Vagina (tissue), 2 donors: ENCODE results near the gene ERMAP.

Experiments
- CTCF ChIP-seq, 3 experiments: fragments of 450-650 bp in 2 of 3; fragments of 200-600 bp in 1 of 3; sonication (generic) in 1 of 3; IDR thresholded peaks; one replicate each; pipeline ENCODE4 v1.5.1; 2017 to 2019; ENCODE audit warnings: antibody characterized with exemption in 3 of 3, mild to moderate bottlenecking in 2 of 3, moderate library complexity in 2 of 3
- POLR2A ChIP-seq, 2 donors: fragments of 450-650 bp; IDR thresholded peaks; one replicate each; pipeline ENCODE4 v1.6.1; 2017; ENCODE audit warnings: antibody characterized with exemption in 2 of 2, mild to moderate bottlenecking in 2 of 2, moderate library complexity in 2 of 2
- POLR2AphosphoS5 ChIP-seq, 2 donors: sonication (generic); formaldehyde crosslinking; IDR thresholded peaks; one replicate each; pipeline ENCODE4 v1.9.0; 2017; ENCODE audit warnings: antibody characterized with exemption in 2 of 2, mild to moderate bottlenecking in 2 of 2, low read depth in 1 of 2; ENCODE audit not compliant: insufficient read depth in 1 of 2

GRCh38 chr1:42838482-42839190, 21.7 kb downstream of the ERMAP start:
- TF ChIP-seq POLR2A (IDR thresholded peaks at IDR 0.05) (no peak), CTCF (IDR thresholded peaks at IDR 0.05) (no peak), POLR2AphosphoS5 (IDR thresholded peaks at IDR 0.05; ENCODE audit: insufficient read depth in 1 of 2, low read depth in 1 of 2) (no peak)
